ENCODE data around the gene RHOT1.
"Not testable (repeated sequence)": the region's sequence is repeated elsewhere in the genome, so short reads cannot be mapped to it uniquely, and the experiment has no call there.

RHOT1 gene

DNA sequence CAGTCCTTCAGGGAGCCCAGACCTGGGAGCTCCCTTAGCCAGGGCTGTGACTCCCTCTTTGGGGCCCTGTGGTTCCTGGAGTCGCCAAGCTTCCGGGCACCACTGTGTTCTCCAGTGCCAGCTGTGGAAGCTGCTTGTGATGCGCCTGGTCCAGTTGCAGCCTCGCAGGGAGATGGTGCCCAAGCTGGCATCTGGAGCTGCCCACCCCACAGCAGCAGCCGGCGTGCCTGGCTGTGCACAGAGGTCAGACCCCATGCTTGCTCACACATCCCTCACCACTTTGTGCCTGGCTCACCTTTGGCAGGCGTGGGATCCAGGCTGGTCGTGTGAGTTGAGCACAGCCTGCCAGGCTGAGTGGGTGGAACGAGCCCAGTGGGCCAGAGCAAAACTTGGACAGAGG lies 18.2 kb downstream of the RHOT1 start:
- no peak for DNase-seq (ENCODE audit: low read depth)
- H3K4me3 ChIP-seq (ENCODE audit: low read depth, low read length): no peak overlapping the region
- no peak for TF ChIP-seq CTCF (conservative IDR thresholded peaks at IDR 0.05; ENCODE audit: low read depth, low read length)

GRCh38 chr17:32161029-32161428 lies 18.7 kb downstream of the RHOT1 start:
- no peak for TF ChIP-seq CTCF (conservative IDR thresholded peaks at IDR 0.05; ENCODE audit: low read depth, low read length)
- peak; percentile 77 for DNase-seq (ENCODE audit: low read depth)
- H3K4me3 ChIP-seq (ENCODE audit: low read depth, low read length): no peak overlapping the region

- no peak for TF ChIP-seq CTCF (conservative IDR thresholded peaks at IDR 0.05; ENCODE audit: low read depth, low read length)
- H3K4me3 ChIP-seq (ENCODE audit: low read depth, low read length): no peak overlapping the region
- DNase-seq (ENCODE audit: low read depth): peak; percentile 88
Measured at GRCh38 chr17:32161506-32162365, 19.4 kb downstream of the RHOT1 start.

DNA sequence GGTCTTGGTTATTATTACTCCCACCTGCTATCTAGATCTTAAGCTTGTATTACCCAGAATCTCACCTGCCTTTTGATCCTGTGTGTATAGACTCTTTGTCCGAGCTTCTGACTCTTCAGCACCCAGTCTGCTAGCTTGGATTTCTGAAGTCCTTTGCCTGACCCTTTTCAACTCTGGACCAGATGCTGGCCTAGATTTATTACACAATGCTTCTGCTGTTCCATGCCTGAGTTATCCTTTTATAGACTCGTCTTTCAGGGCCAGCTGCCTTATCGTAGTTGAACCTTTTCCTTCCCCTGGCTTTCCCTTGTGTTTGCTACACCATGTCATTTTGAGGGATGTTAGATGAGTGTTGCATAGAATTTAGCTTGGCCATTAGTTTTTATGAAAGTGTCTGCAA lies 32.6 kb downstream of the RHOT1 start:
- DNase-seq (ENCODE audit: low read depth): no peak
- no peak overlapping the region for H3K4me3 ChIP-seq (ENCODE audit: low read depth, low read length)
- TF ChIP-seq CTCF (conservative IDR thresholded peaks at IDR 0.05; ENCODE audit: low read depth, low read length): no peak

- H3K4me3 ChIP-seq (ENCODE audit: low read depth, low read length); DNase-seq (ENCODE audit: low read depth): not testable (repeated sequence)
Measured at GRCh38 chr17:32178679-32179078, 36.4 kb downstream of the RHOT1 start.

- not testable (repeated sequence) for H3K4me3 ChIP-seq (ENCODE audit: low read depth, low read length); DNase-seq (ENCODE audit: low read depth)
Measured at GRCh38 chr17:32179103-32179502, 36.8 kb downstream of the RHOT1 start.

DNA sequence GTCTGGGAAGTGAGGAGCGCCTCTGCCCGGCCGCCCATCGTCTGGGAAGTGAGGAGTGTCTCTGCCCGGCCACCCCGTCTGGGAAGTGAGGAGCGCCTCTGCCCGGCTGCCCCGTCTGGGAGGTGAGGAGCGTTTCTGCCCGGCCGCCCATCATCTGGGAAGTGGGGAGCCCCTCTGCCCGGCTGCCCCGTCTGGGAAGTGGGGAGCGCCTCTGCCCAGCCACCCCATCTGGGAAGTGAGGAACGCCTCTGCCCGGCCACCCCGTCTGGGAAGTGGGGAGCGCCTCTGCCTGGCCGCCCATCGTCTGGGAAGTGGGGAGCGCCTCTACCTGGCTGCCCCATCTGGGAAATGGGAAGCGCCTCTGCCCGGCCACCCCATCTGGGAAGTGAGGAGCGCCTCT lies 37.2 kb downstream of the RHOT1 start:
- not testable (repeated sequence) for DNase-seq (ENCODE audit: low read depth); H3K4me3 ChIP-seq (ENCODE audit: low read depth, low read length)

DNA sequence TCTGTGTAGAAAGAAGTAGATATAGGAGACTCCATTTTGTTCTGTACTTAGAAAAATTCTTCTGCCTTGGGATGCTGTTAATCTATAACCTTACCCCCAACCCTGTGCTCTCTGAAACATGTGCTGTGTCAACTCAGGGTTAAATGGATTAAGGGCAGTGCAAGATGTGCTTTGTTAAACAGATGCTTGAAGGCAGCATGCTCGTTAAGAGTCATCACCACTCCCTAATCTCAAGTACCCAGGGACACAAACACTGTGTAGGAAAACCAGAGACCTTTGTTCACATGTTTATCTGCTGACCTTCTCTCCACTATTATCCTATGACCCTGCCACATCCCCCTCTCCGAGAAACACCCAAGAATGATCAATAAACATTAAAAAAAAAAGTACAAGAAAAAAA lies 38.0 kb downstream of the RHOT1 start:
- DNase-seq (ENCODE audit: low read depth); H3K4me3 ChIP-seq (ENCODE audit: low read depth, low read length): not testable (repeated sequence)

DNA sequence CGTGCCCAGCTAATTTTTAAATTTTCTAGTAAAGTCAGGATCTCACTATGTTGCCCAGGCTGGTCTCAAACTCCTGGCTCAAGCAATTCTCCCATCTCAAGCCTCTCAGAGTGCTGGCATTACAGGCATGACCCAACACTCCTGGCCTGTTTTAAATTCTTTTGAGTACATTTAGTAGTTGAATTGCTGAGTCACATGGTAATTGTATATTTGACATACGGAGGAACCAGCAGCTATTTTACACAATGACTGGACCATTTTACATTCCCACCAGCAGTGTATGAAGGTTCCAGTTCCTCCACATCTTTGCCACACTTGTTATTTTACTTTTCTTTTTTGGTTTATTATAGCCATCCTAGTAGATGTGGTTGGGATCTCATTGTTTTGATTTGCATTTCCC lies 43.6 kb downstream of the RHOT1 start:
- TF ChIP-seq CTCF (conservative IDR thresholded peaks at IDR 0.05; ENCODE audit: low read depth, low read length): no peak
- no peak for DNase-seq (ENCODE audit: low read depth)
- no peak overlapping the region for H3K4me3 ChIP-seq (ENCODE audit: low read depth, low read length)

Measured in choroid plexus epithelial cell (primary cell).